SK-N-SH (cell line): Measurements from ENCODE around the gene UTP3.
"Not testable (repeated sequence)": the region's sequence is repeated elsewhere in the genome, so short reads cannot be mapped to it uniquely, and the experiment has no call there.

Experiments used
- CTCF ChIP-seq: fragments of 200-600 bp; sonication (generic); IDR thresholded peaks from 2 replicates; pipeline ENCODE4 v1.6.1; 2017; ENCODE audit warnings: antibody characterized with exemption, mild to moderate bottlenecking, moderate library complexity
- EP300 ChIP-seq, 2 experiments: IDR thresholded peaks; 2 replicates each; pipeline versions ENCODE4 v1.4.0 to v1.6.1; 2012; ENCODE audit warnings: borderline replicate concordance in 1 of 2, low read depth in 1 of 2, low read length in 1 of 2
- EZH2phosphoT487 ChIP-seq: fragments of 200-600 bp; sonication (generic); IDR thresholded peaks from 2 replicates; pipeline ENCODE4 v1.6.1; 2017; ENCODE audit warnings: low read depth, mixed run types, mild to moderate bottlenecking, antibody characterized with exemption, moderate library complexity, borderline replicate concordance
- GABPA ChIP-seq: IDR thresholded peaks from 2 replicates; pipeline ENCODE4 v1.4.0; 2012; ENCODE audit warnings: low read depth, mild to moderate bottlenecking
- IRF3 ChIP-seq: fragments of 150-350 bp; IDR thresholded peaks from 2 replicates; pipeline ENCODE4 v1.6.1; 2016; ENCODE audit warnings: mild to moderate bottlenecking, low read depth, low read length
- JUND ChIP-seq: IDR thresholded peaks from 2 replicates; pipeline ENCODE4 v1.4.0; 2012
- NFIC ChIP-seq: IDR thresholded peaks from 2 replicates; pipeline ENCODE4 v1.4.0; 2012; ENCODE audit warnings: borderline replicate concordance
- POLR2AphosphoS5 ChIP-seq: IDR thresholded peaks from 2 replicates; pipeline ENCODE4 v1.6.1; 2012; ENCODE audit warnings: low read depth, low read length
- RAD21 ChIP-seq: IDR thresholded peaks from 2 replicates; pipeline ENCODE4 v1.6.1; 2012; ENCODE audit warnings: mild to moderate bottlenecking, low read length
- TAF1 ChIP-seq: IDR thresholded peaks from 2 replicates; pipeline ENCODE4 v1.6.1; 2012; ENCODE audit warnings: low read depth, mild to moderate bottlenecking, low read length, moderate library complexity, borderline replicate concordance

- TF ChIP-seq CTCF; GABPA; NFIC; POLR2AphosphoS5; IRF3; EP300 (IDR thresholded peaks at IDR 0.05; ENCODE audit: borderline replicate concordance in 1 of 2, low read depth in 1 of 2, low read length in 1 of 2); EZH2phosphoT487; TAF1; JUND; RAD21: not testable (repeated sequence)
Observed at GRCh38 chr4:70698435-70698834, 10.1 kb downstream of the UTP3 start.
